Measurements from ENCODE around the gene TMEM185B. TPM values are rescaled to one million over a fixed set of nuclear protein-coding genes. Genes with fewer than 3 reads are reported as not detected.

TMEM185B gene
- total and polyA plus RNA-seq, 8 donors, result 2.8 to 13.5 (median 8.6) TPM

GRCh38 chr2:120219291-120219690 lies 3.9 kb downstream of the TMEM185B start:
- 93 to 95% methylated on average over 5 of the region's 5 CpGs for WGBS, 2 donors
- H3K4me3 ChIP-seq, result no peak overlapping the region

GRCh38 chr2:120218181-120218580 lies 5.0 kb downstream of the TMEM185B start:
- Histone ChIP-seq H3K4me3 (no peak overlapping the region), H3K4me1 (peaks cover 0 to 17% (median 2%) of the 10 kb centered on the region in 3 donors), H3K27me3 (no peaks in the 10 kb centered on the region), H3K36me3 (no peaks in the 10 kb centered on the region), H3K27ac (no peak overlapping the region), H3K9me3 (no peaks in the 10 kb centered on the region)
- WGBS, 2 donors, result 97% methylated on average over 5 of the region's 5 CpGs
- no peak for ATAC-seq
- TF ChIP-seq CTCF (IDR thresholded peaks at IDR 0.05), result no peak
- no peak for DNase-seq
- intact Hi-C loops (cut with DNase I), result no loop called here
- no peak for FAIRE-seq

More at GRCh38 chr2:120219291-120219690, 3.9 kb downstream of the TMEM185B start:
- FAIRE-seq, result no peak
- Histone ChIP-seq H3K36me3 (no peaks in the 10 kb centered on the region), H3K9me3 (no peaks in the 10 kb centered on the region), H3K27ac (no peak overlapping the region), H3K27me3 (no peaks in the 10 kb centered on the region), H3K4me1 (peaks cover 2 to 23% (median 5%) of the 10 kb centered on the region in 3 donors)
- intact Hi-C loops (cut with DNase I), result no loop called here
- DNase-seq, result peak in 1 of 6 donors; percentile 11
- no peak for ATAC-seq
- TF ChIP-seq CTCF (IDR thresholded peaks at IDR 0.05), result no peak

GRCh38 chr2:120210270-120210693 lies 12.9 kb downstream of the TMEM185B start:
- no peak overlapping the region for H3K27ac ChIP-seq
- H3K9me3 ChIP-seq, result no peaks in the 10 kb centered on the region
- H3K4me1 ChIP-seq, result no peaks in the 10 kb centered on the region
- no peaks in the 10 kb centered on the region for H3K36me3 ChIP-seq
- no peak overlapping the region for H3K4me3 ChIP-seq
- no peak for ATAC-seq
- DNase-seq, result peak in 1 of 6 donors; percentile 34
- 73 to 80% methylated on average over 10 of the region's 10 CpGs for WGBS, 2 donors
- TF ChIP-seq CTCF (IDR thresholded peaks at IDR 0.05), result no peak
- H3K27me3 ChIP-seq, result no peaks in the 10 kb centered on the region
- intact Hi-C loops (cut with DNase I), result no loop called here
- FAIRE-seq, result no peak

GRCh38 chr2:120209427-120210269 lies 13.6 kb downstream of the TMEM185B start:
- Histone ChIP-seq H3K36me3 (no peaks in the 10 kb centered on the region), H3K27me3 (no peaks in the 10 kb centered on the region), H3K9me3 (no peaks in the 10 kb centered on the region), H3K27ac (no peak overlapping the region), H3K4me1 (no peaks in the 10 kb centered on the region), H3K4me3 (no peak overlapping the region)
- no peak for TF ChIP-seq CTCF (IDR thresholded peaks at IDR 0.05)
- FAIRE-seq, result no peak
- 82 to 85% methylated on average over 12 of the region's 12 CpGs for WGBS, 2 donors
- DNase-seq, result peak in 1 of 6 donors; percentile 44
- intact Hi-C loops (cut with DNase I), result no loop called here
- no peak for ATAC-seq
